GM21825 (cell line): ENCODE results near the gene SLC22A4.

ENCODE experiments used
- ATAC-seq: cut with Tn5 transposase; IDR thresholded peaks from one replicate; pipeline ENCODE4 v1.9.1; 2021; ENCODE audit warnings: mild to moderate bottlenecking, moderate library complexity; ENCODE audit not compliant: unreplicated experiment

Gene SLC22A4

DNA sequence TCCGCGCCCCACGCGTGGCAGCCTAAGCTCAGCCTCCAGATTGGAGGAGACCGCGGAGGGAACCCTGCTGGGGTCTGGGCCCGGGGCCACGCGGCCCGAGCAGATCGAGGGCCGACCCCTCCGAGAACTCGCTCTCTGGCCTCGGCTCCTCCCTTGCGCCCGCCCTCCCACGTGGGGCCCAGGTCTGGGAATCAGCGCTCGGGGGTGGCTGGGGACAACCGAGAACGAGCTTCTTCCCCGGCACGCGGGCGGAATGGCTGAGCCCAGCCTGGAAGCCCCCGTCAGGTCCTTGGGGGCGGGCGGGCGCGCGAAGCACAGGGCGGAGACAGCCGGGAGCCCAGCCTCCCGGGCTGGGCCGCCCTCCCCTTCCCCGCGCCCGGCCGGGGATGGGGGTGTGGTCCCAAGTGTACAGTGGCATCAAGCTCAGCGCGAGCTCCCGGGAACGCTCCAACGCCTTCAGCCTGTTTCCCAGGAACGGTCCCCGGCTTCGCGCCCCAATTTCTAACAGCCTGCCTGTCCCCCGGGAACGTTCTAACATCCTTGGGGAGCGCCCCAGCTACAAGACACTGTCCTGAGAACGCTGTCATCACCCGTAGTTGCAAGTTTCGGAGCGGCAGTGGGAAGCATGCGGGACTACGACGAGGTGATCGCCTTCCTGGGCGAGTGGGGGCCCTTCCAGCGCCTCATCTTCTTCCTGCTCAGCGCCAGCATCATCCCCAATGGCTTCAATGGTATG, at the start of gene SLC22A4:
Gene SLC22A4, plus strand, starts transcription at position 403 of the 736 bp plus-strand sequence. Its CDS starts 223 bp downstream, at position 626.
- peak; percentile 61 for ATAC-seq

DNA sequence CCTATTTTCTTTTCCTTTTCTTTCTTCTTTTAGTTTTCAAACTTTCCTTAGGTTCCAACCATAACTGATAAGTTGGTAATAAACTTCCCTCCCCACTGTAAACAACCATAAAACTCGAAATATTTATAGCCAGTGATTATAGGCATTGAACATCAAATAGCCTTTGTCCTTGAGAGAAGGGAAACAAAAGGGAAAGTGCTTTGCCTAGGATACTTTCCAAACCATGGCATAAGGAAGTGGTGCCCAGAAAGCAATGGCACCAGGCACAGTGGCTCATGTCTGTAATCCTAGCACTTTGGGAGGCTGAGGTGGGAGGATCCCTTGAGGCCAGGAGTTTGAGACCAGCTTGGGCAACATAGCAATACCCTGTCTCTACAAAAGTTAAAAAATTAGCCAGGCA, 48.6 kb upstream of the SLC22A4 start:
- no peak for ATAC-seq

DNA sequence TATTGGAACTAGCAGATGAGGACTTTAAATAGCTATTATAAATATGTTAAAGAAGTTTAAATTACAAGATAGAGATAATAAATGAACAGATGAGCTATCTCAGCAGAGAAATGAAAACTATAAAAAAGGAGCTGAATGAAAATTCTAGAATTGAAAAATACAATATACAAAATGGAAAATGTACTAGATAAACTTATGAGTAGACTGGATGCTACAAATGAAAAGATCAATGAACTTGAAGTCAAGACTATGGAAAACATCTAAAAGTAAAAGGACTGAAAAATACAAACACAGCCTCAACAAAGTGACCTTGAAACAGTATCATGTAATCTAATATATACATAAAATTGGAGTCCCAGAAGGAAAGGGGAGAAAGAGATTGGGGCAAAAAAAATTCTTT, 47.4 kb upstream of the SLC22A4 start:
- no peak for ATAC-seq

DNA sequence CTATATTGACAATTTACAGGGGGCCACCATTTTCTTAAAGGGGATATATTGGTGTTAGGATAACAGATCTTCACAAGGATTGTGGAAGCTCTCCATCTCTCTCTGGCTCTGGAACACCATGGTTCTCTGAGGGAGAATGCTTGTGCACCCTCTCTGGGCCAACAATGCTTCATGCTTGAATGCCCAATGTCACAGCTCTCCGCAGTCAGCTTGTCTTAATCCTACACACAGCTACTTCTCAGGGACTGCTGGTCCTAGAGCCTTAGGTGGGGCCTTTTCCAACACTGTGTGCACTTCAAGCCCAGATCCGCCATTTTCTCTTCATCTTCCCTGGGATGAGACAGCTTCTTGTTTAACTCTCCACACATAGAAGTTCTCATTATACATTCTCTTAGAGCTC, 43.6 kb upstream of the SLC22A4 start:
- no peak for ATAC-seq

DNA sequence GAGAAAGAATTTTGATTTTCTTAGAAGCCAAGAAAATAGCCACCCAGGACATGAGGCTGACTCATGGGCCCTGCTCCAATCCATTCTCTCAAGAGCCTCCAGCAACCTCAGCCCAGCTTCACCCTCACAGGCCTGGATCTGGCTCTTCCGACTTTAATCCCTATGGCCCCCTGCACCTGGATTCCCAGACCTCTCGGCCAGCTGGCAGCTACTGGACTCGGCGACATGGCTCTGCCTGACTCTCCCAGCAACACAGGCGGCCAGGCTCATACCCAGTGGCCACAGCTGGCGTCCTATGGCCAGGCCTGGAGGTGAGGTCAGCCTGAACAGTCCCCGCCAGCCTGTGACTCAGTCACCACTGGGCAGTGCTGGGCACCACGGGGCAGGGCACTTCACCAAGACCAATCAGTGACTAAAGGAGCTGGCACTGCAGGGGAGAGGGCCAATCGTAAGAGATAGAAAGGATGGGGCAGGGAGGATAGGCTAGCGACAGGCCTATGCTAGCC, 42.9 kb upstream of the SLC22A4 start:
- ATAC-seq: no peak

DNA sequence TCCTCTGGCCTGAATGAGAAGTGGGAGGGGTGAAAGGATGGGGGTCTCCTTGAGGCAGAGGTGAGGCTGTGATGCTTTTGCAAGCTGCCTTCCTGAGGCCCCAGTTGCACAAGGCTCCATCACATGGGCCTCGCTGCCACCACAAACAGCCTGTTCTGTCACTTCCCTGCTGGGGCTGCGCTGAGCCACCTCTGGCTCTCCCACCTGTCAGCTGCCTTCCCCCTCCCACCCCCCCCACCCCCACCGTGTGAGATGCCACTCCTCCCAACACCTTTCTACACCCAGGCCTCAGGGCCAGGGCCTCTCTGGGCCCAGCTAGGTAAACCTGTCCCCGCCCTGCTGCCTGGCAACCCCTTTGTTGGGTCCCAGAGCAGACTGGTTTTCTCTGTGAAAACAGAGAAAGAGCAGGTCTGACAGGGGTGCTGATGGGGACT, 41.2 kb upstream of the SLC22A4 start:
- no peak for ATAC-seq

DNA sequence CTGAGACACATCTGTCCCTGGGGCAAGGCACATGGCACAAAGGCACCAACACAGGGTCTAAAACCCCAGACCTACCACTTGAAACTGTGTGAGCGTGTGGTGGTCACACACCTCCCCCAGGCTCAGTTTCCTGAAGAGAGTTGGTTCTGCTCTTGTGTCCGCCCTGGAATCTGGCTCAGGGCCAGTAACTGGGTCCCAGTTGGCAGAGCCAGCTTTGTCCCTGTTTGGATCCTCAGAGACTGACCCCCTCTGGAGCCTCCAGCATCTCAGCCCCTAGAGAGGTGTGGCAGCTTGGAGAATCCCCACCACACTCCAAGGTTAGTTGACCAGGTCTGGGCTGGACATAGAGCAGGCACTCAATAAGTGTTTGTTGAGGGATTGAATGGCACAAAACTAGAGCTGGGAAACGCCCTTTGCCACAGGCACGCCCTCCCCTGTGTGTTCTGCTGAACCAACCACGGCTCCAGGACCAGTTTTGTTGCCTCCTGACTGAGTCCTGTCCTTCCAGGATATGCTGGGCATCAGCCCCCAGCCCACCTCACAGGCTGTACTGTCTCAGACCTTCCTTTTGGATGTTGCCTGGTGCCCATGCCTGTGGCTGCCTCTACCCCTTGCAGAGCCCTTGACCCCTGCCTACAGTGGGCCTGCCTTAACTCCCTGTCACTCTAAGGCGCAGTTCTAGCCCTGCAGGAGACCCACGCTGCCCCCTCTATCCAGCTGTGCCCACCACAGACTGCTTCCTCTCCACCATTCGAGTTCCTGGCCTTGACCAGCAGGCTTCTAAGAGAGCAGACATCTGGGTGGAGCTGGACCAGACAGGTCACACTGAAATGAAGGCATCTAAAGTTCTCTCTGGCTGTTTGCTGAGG, 40.5 kb upstream of the SLC22A4 start:
- ATAC-seq: no peak

DNA sequence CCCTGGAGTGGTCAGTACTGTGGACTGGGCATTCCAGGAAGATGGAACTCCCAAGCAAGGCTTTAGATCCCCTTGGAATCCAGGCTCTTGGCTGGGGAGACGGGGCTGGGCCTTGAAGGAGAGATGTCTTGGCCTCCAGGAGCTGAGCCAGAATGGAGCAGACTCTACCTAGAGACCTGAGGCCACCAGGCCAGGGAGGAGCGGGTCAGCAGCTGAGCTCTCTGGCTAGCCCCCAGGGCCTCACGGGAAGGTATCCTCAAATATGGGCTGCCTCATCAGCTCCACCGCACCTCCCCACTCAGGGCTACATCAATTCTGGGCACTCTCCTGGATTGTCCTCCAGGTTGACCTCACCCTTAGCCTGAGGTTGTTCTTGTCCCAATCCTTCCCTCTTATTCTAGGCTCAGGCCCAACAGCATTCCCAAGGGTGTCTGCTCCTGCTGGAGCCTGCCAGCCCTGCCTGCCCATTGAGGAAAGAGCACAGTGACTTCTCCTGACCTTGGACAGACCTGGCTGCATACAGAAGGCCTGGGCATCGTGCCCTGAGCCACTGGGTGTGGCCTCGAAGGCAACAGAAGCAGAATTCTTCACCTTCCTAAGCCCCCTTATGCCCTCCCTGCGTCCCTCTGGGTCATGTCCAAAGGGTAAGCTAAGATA, 39.7 kb upstream of the SLC22A4 start:
- ATAC-seq: no peak

DNA sequence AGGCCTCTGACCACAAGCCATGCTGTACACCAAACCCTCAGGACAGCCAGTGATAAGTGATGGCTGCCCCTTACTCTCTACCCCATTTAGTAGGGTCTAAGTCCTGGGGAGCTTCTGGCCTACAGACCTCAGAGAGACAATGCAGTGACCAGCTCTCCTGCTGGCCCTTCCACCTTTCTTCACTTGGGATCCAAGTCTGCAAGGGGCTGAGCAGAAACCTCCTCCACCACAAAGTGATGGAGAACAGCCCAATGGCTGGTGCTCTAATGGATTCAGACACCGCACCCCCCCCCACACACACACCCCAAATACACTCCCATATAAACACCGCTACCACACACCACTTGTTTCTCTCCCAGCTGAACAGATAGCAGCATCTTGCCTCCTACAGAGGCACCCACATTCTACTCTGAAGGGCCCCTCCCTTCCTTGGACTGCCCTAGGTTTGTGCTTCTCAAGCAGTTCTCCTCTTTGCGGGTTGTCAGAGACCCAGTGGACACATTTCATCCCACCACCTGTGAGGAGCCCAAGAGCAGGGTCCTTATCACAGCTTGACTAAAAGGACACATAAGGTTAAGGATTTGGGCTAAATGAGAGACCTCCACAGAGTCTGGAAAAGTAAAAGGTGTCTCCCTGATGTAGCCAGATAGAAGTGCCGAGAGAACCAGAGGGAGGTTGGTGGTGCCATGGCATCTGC, 38.0 kb upstream of the SLC22A4 start:
- ATAC-seq: no peak

DNA sequence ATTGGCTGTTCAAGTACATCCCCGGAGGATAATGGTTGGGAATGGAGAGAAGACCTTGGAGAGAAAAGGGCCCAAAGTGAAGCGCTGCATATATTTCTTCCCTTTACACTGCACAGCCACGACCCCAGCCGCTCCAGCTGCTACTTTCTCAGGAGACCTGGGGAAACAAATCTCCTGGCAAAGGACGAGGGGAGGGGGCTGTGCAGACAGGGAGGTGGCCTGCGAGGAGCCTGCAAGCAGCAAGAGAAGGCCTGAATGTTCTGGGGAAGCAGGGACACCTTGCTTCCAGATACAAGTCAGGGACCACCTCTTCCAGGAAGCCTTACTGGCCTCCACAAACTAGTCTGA, 37.4 kb upstream of the SLC22A4 start:
- no peak for ATAC-seq

DNA sequence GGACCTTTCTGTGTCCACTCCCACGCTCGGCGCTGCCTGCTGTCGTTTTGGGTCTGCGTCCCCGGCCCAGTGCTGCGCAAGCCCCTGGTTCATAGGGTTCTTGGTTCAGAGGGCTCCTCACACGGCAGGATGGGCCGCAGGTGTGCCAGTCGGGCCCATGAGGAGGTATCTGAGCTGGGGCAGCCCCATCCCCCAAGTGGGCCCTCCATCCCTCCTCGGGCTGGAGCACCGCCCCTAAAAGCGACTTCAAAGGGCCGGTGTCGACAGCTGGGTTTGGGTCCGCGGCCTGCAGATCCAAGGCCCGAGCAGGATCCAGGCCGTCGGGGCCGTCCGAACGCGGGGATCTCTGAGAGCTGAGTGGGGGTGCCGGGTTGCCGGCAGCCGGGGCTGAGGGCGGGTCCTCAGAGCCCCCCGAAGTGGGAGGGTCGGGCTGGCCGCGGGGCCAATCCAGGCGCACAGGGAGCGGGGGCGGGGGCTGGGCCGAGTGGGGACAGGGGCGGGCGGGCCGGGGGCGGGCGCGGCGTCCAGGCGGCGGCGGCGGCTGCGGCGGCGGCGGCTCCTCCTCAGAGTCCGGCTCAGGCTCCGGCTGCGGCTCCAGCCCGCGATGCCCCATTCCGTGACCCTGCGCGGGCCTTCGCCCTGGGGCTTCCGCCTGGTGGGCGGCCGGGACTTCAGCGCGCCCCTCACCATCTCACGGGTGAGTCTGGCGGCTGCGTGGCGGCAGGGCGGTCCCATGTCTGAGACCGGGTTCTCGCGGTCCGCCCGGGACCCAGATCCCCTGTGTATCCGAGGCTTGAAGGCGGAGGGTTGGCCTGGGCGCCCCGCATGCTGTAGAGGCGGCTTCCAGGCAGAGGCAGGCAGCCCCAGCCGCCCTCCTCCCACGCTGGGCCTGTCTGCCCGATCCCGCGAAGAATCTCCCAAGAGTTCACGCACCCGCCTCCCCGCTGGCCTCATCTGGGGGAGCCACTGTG, 36.8 kb upstream of the SLC22A4 start, which contains the start of gene PDLIM4:
Gene PDLIM4, plus strand, starts transcription at position 566 of the 971 bp plus-strand sequence. Its CDS starts 39 bp downstream, at position 605.
- ATAC-seq: no peak

DNA sequence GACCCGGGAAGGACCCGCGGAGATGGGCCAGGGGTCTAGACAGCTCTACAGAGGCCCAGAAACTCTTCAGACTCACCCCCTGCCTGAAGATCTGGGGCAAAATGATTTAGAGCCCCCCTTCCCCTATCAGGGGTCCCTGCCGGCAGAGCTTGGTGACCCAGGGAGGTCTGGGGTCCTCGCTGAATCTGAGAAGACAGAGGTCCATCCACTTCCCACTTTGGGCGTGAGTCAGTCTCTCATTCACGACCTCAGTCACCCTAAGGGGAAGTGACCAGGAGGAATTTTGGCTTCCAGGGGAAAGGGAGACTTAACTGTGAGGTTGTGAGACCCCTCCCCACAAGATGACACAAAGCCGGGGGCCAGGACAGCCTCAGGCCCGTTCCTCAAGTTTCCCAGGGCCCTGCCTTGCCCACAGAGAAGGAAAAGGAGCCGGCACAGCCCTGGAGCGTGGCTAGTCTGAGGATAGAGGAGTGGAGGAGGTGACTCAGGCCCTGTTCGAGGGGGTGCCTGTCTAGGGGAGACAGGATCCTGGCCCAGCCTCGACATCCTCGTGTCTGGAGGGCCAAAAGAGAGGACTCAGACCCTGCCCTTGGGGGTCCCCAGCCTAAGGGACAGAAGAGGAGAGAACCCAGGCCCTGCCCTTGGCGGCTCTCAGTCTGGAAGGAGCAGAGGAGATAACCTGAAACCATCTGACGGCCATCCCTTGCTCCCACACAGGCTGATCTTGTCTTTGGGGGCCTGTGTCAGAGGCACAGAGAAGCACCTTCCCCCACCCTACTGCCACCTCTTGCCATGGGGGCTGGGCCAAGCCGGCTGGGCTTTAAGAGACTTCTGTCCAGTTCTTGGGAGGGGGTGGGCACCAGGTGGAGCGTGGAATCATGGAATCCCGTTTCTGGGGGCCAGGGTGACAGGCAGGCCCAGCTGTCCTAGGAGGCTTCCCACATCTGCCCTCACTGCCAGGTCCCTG, 35.8 kb upstream of the SLC22A4 start:
- no peak for ATAC-seq

DNA sequence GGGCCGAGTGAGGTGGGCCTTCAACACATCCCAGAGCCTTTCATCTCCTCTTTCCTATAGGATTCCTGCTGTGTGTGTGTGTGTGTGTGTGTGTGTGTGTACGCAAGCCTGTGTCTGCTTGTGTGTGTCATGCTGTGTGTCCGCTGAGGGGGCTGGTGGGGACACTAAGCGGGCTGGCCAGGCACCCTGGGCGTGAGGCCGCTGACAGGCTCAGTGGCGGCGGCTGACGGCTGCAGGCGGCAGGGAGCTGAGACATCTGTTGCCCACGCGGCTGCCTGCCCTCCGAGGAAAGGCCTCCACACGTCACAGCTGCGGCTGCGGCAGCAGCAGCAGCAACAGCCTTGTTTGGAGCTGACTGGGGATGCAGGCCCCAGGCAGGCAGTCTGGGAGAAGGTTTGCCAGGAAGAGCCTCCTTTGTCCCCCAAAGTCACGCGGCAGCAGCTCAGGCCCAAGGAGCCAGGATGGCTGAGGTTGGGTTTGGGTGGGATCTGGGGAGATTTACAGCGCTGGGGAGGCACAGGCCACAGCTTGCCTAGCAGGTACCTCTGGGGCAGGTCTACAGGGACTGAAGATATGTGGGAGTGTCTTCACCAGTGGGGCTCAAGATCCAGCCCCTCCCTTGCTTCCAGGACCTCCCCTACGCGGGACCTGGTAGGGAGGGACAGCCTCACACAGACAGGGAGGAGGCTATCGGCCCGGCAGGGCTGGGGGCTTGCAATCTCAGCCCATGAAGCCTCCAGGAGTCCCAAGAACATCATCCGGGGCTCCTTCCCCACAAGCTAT, 34.9 kb upstream of the SLC22A4 start:
- no peak for ATAC-seq

DNA sequence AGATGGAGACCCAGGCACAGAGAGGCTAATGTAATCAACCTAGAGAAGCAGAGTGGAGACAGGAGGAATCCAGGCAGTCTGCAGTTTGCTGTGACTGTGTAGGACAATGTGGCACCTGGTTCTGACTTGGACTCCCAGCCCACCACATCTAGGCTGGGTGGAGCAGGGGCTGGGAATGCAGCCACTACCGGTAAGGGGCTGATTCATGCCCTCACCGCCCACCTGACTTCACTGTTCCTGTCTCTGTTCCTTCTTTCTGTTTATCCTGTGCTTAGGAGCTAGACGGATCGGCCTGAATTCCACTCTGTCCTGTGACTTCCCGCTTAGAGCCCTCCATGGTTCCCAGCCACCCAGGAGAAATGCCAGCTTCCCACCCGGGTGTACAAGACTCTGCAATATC, 34.1 kb upstream of the SLC22A4 start:
- no peak for ATAC-seq

DNA sequence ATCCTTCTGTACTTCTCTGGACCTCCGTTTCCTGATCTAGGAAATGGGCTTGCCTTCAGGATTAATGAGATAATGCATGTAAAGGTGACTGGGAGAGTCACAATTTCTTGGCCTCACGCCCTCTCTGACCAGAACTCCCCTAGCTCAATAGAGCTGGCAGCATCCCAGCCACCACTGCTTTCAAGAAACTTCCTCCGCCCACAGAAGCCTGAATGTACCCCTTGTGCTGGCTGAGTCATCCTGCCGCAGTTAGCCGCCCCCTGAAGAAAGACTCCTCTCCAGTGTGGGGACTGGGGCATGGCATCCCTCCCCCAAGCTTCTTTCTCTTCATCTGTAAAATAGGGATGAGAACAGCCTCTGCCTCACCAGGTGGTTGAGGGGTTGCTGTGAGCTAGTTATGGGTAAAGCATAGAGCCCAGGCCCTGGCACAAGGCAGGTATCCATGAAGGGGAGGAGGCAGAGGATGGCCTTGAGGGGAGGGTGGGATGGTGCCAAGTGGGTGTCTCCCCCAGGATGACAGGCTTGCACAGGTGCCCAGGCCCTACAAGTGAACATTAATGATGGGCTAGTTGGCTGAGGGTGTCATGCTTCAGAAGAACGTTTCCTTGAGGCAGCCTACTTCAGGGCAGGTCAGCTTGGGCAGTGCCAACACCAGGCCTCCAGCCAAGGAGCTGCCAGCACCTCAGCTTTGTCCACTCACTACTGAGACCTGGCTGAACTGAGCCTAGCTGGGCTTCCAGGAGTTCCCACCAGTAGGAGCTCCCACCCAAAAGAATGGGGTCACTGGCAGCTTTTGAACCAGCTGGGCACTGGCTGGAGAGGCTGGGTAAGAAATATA, 33.3 kb upstream of the SLC22A4 start:
- ATAC-seq: no peak

DNA sequence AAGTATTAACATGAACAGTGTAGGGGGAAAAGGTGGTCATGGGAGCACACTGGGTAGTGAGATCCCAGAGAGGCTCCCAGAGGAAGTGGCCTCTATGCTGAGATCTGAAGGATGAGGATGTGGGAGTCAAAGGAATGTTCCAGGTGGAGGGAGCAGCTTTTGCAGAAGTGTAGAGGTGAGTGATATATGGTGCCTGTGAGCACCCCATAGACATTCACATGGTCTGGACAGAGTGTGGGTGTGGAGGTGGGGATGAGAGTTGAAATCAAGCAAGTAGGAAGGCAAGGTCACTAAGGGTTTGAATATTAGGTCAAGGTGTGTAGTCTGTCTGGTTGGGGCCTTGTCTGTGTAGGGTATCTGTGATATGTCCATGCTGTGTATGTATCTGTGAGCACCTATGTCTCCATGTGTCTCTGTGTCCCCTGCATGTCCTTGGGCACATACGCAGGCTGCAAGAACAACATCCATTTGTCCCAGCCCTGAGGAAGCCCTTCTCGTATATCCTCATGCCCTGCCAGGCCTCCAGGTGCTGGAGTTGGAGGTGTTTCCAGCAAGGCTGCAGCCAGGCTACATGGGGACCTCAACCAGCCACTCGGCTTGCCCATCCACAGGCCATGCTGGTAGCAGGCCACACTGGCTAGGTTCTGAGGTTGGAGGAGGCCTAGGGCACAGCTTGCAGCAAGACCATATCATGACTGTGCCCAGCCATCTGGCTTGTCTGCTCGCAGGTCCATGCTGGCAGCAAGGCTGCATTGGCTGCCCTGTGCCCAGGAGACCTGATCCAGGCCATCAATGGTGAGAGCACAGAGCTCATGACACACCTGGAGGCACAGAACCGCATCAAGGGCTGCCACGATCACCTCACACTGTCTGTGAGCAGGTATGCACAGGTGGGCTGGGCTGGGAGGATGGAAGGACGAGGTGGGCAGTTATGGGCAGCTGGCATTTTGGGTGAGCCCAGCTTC, 32.0 kb upstream of the SLC22A4 start:
- no peak for ATAC-seq
